Caco-2 (cell line): ENCODE measurements around the gene CAGE1. TPM values are rescaled to one million over a fixed set of nuclear protein-coding genes. Genes with fewer than 3 reads are reported as not detected.

Source experiments
- BruUV-seq: library from RNA; stranded (reverse); fragments of 400-500 nt; replicated peaks from 2 replicates; lab custom pipeline; 2021; lab: Mats Ljungman, UMichigan
- CTCF ChIA-PET: fragments of 300-600 bp; sonication (Branson Sonifier 250); formaldehyde crosslinking; loops from one replicate; lab custom pipeline; 2022; ENCODE audit warnings: antibody characterized with exemption; lab: Charles Lee
- POLR2A ChIA-PET: fragments of 300-600 bp; sonication (Branson Sonifier 250); formaldehyde crosslinking; loops from one replicate; lab custom pipeline; 2022; ENCODE audit warnings: antibody characterized with exemption; lab: Charles Lee
- DNase-seq, 2 experiments: peaks; one replicate each; pipeline versions ENCODE4 v3.0.0 to v3.0.0-alpha.2; 2020 to 2022
- H3K27me3 ChIP-seq: replicated peaks from 2 replicates; pipeline ENCODE4 v1.6.0; 2011; ENCODE audit warnings: low read length; ENCODE audit not compliant: control insufficient read depth, insufficient read depth
- H3K36me3 ChIP-seq: 2 replicates; pipeline ENCODE4 v1.5.1; 2011; ENCODE audit warnings: low read length; ENCODE audit not compliant: control insufficient read depth, insufficient read depth
- H3K4me1 ChIP-seq: fragments of 250-450 bp; sonication (Bioruptor Pico); 2 replicates; pipeline ENCODE4 v1.5.1; 2020; ENCODE audit warnings: mild to moderate bottlenecking
- H3K4me3 ChIP-seq: 2 replicates; pipeline ENCODE4 v1.5.1; 2011; ENCODE audit warnings: low read depth, mild to moderate bottlenecking, control low read depth, low read length
- H3K9me3 ChIP-seq: fragments of 250-450 bp; sonication (Bioruptor Pico); 2 replicates; pipeline ENCODE4 v1.5.1; 2020; ENCODE audit warnings: mild to moderate bottlenecking, moderate library complexity
- H3K27ac Mint-ChIP-seq: one replicate; pipeline ENCODE4 v1.8.0; 2022; ENCODE audit warnings: mixed read lengths; ENCODE audit not compliant: unreplicated experiment
- H3K27me3 Mint-ChIP-seq: one replicate; pipeline ENCODE4 v1.8.0; 2022; ENCODE audit warnings: mixed read lengths; ENCODE audit not compliant: insufficient read depth, unreplicated experiment
- H3K36me3 Mint-ChIP-seq: one replicate; pipeline ENCODE4 v1.8.0; 2022; ENCODE audit warnings: mild to moderate bottlenecking, mixed read lengths; ENCODE audit not compliant: insufficient read depth, unreplicated experiment
- H3K4me1 Mint-ChIP-seq: one replicate; pipeline ENCODE4 v1.8.0; 2022; ENCODE audit warnings: low read depth, mixed read lengths; ENCODE audit not compliant: unreplicated experiment
- H3K4me3 Mint-ChIP-seq: one replicate; pipeline ENCODE4 v1.8.0; 2022; ENCODE audit warnings: mild to moderate bottlenecking, moderate library complexity, mixed read lengths; ENCODE audit not compliant: unreplicated experiment
- H3K9me3 Mint-ChIP-seq: one replicate; pipeline ENCODE4 v1.8.0; 2022; ENCODE audit warnings: mixed read lengths; ENCODE audit not compliant: unreplicated experiment
- CTCF ChIP-seq, 2 experiments: fragments of 200-600 bp in 1 of 2; IDR thresholded peaks; 1 replicate in 1 of 2; 2 replicates in 1 of 2; pipeline versions ENCODE4 v1.5.1 to v1.8.0; 2011 to 2022; ENCODE audit warnings: antibody characterized with exemption in 1 of 2, control low read depth in 1 of 2, inconsistent platforms in 1 of 2, low read depth in 1 of 2, low read length in 1 of 2, mild to moderate bottlenecking in 1 of 2, moderate library complexity in 1 of 2; ENCODE audit not compliant: insufficient read depth in 1 of 2, severe bottlenecking in 1 of 2, unreplicated experiment in 1 of 2
- intact Hi-C: fragments of 100-400 bp; cut with micrococcal nuclease; formaldehyde crosslinking; loops from one replicate; pipeline ENCODE4 v1.10.0; 2022; ENCODE audit not compliant: unreplicated experiment
- total RNA-seq: library from RNA; stranded (reverse); gene quantifications from 2 replicates; pipeline ENCODE4 v1.2.3, GENCODE V29; 2022

CAGE1 gene
- total RNA-seq, 1 experiment from 2014 or later, result 0.59 TPM

- POLR2A ChIA-PET, result no interaction called here
- no TSS peak for BruUV-seq
- intact Hi-C loops, result no loop called here
- no peak overlapping the region for H3K4me3 Mint-ChIP-seq
- H3K4me1 Mint-ChIP-seq, result peaks cover under 1% of the 10 kb centered on the region
- no peak overlapping the region for H3K27ac Mint-ChIP-seq
- no peaks in the 10 kb centered on the region for H3K9me3 ChIP-seq
- H3K4me1 ChIP-seq, result no peaks in the 10 kb centered on the region
- peaks cover 62% of the 10 kb centered on the region for H3K36me3 Mint-ChIP-seq
- TF ChIP-seq CTCF (IDR thresholded peaks at IDR 0.05; ENCODE audit: insufficient read depth in 1 of 2, low read depth in 1 of 2, low read length in 1 of 2, severe bottlenecking in 1 of 2, unreplicated experiment in 1 of 2), result no peak
- no peak for DNase-seq
- peaks cover 1% of the 10 kb centered on the region; the same call in 1 of the 2 replicates for H3K36me3 ChIP-seq
- no peaks in the 10 kb centered on the region for H3K27me3 Mint-ChIP-seq
- no peaks in the 10 kb centered on the region for H3K9me3 Mint-ChIP-seq
- no peaks in the 10 kb centered on the region for H3K27me3 ChIP-seq
- no peak overlapping the region for H3K4me3 ChIP-seq
- CTCF ChIA-PET, result no interaction called here
These were observed 93.6 kb downstream of the CAGE1 start for GRCh38 chr6:7295916-7296315.

DNA sequence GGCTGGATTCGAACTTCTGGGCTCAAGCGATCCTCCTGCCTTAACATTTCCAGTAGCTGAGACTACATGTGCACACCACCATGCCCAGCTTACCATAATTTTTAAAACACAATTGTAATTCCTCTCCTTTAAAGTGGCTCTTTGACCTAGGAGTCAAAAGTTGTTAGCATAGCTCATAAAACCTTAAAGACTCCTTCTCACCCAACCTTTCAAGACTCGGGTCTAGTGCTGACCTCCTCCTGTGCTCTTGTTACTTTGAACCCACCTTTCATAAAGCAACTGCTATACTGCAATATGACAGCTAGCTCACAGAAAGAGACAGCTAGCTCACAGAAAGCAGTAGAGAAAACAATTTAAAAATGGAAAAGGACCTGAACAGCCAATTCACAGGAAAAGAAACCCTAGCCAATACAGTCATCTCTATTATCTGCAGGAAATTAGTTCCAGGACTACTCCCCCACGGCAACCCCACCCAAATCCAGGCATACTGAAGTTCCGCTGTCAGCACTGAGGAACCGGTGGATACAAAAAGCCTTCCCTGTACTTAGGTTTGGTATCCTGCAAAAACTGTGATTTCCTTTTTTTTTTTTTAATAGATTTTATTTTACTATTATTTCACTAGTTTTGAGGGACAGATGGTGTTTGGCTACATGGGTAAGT is 96.8 kb downstream of the CAGE1 start:
- Histone ChIP-seq H3K4me1 (no peaks in the 10 kb centered on the region), H3K4me3 (no peak overlapping the region), H3K36me3 (no peaks in the 10 kb centered on the region), H3K27me3 (no peaks in the 10 kb centered on the region), H3K9me3 (no peaks in the 10 kb centered on the region)
- Mint-ChIP-seq H3K4me1 (no peaks in the 10 kb centered on the region), H3K9me3 (no peaks in the 10 kb centered on the region), H3K27me3 (no peaks in the 10 kb centered on the region), H3K4me3 (no peak overlapping the region), H3K27ac (no peak overlapping the region), H3K36me3 (peaks cover 56% of the 10 kb centered on the region)
- no peak for TF ChIP-seq CTCF (IDR thresholded peaks at IDR 0.05; ENCODE audit: insufficient read depth in 1 of 2, low read depth in 1 of 2, low read length in 1 of 2, severe bottlenecking in 1 of 2, unreplicated experiment in 1 of 2)
- no peak for DNase-seq
- ChIA-PET CTCF (no interaction called here), POLR2A (no interaction called here)
- intact Hi-C loops, result no loop called here
- no TSS peak for BruUV-seq

- Histone ChIP-seq H3K4me1 (no peaks in the 10 kb centered on the region), H3K4me3 (no peak overlapping the region), H3K36me3 (no peaks in the 10 kb centered on the region), H3K27me3 (no peaks in the 10 kb centered on the region), H3K9me3 (no peaks in the 10 kb centered on the region)
- Mint-ChIP-seq H3K27ac (no peak overlapping the region), H3K4me3 (no peak overlapping the region), H3K9me3 (no peaks in the 10 kb centered on the region), H3K4me1 (no peaks in the 10 kb centered on the region), H3K36me3 (peaks cover 62% of the 10 kb centered on the region), H3K27me3 (no peaks in the 10 kb centered on the region)
- ChIA-PET POLR2A (no interaction called here), CTCF (no interaction called here)
- no TSS peak for BruUV-seq
- no peak for DNase-seq
- intact Hi-C loops, result no loop called here
- TF ChIP-seq CTCF (IDR thresholded peaks at IDR 0.05; ENCODE audit: insufficient read depth in 1 of 2, low read depth in 1 of 2, low read length in 1 of 2, severe bottlenecking in 1 of 2, unreplicated experiment in 1 of 2), result no peak
These were observed 99.5 kb downstream of the CAGE1 start for GRCh38 chr6:7290079-7290478.
